Pons (tissue), 1 donor: ENCODE data around the gene NUDT22.

Experiments
- DNase-seq: peaks from one replicate; pipeline ENCODE4 v3.0.0-alpha.2; 2016; ENCODE audit warnings: low spot score

Gene NUDT22

GRCh38 chr11:64227405-64227956, 1.4 kb downstream of the NUDT22 start:
- DNase-seq: no peak

- DNase-seq: no peak
Observed at GRCh38 chr11:64229090-64229743, 3.1 kb downstream of the NUDT22 start.

- peak; percentile 4 for DNase-seq
Observed at GRCh38 chr11:64229744-64230170, 3.7 kb downstream of the NUDT22 start.

- DNase-seq: peak; percentile 92
Observed at GRCh38 chr11:64230171-64230984, 4.3 kb downstream of the NUDT22 start, which contains the start of gene DNAJC4. TSS of gene DNAJC4 (plus strand) at chr11:64230548. CDS start at chr11:64230855, 307 bp downstream.

GRCh38 chr11:64230985-64231365, 4.9 kb downstream of the NUDT22 start:
- DNase-seq: peak; percentile 30

GRCh38 chr11:64231546-64231945, 5.5 kb downstream of the NUDT22 start:
- DNase-seq: no peak

- no peak for DNase-seq
Observed at GRCh38 chr11:64232182-64232966, 6.3 kb downstream of the NUDT22 start.

GRCh38 chr11:64232967-64233315, 6.9 kb downstream of the NUDT22 start:
- DNase-seq: no peak

GRCh38 chr11:64233913-64234586, 8.0 kb downstream of the NUDT22 start, which contains the start of gene VEGFB:
TSS of gene VEGFB (plus strand) at chr11:64234584. CDS start at chr11:64234834, 250 bp downstream.
- DNase-seq: no peak

- DNase-seq: no peak
Observed at GRCh38 chr11:64234647-64235379, 8.7 kb downstream of the NUDT22 start.

GRCh38 chr11:64235437-64236161, 9.5 kb downstream of the NUDT22 start:
- no peak for DNase-seq

- no peak for DNase-seq
Observed at GRCh38 chr11:64237484-64237951, 11.4 kb downstream of the NUDT22 start.

- no peak for DNase-seq
Observed at GRCh38 chr11:64238076-64238475, 12.0 kb downstream of the NUDT22 start.

- no peak for DNase-seq
Observed at GRCh38 chr11:64238999-64239398, 12.9 kb downstream of the NUDT22 start.

- DNase-seq: peak; percentile 82
Observed at GRCh38 chr11:64239662-64240434, 13.8 kb downstream of the NUDT22 start.

GRCh38 chr11:64240435-64241240, 14.6 kb downstream of the NUDT22 start, which contains the start of gene FKBP2:
TSS of gene FKBP2 (plus strand) at chr11:64241095. CDS start at chr11:64242388, 1,293 bp downstream.
- DNase-seq: peak; percentile 96

- peak; percentile 99 for DNase-seq
Observed at GRCh38 chr11:64241241-64241490, 15.1 kb downstream of the NUDT22 start.
